Stimulated activated CD8-positive, alpha-beta memory T cell treated with anti-CD3 and anti-CD28 coated beads, Interleukin-4, amount 100 ng/mL, for 4 hours (primary cell): ENCODE results near the gene HNRNPA2B1.

Experiments used
- DNase-seq, 2 donors: peaks; one replicate each; pipeline ENCODE4 v3.0.0-alpha.2; 2020; ENCODE audit warnings: low read depth in 2 of 2, low spot score in 1 of 2

The HNRNPA2B1 gene

GRCh38 chr7:26200444-26201246 is at the start of gene HNRNPA2B1:
Gene HNRNPA2B1 (minus strand): TSS chr7:26200746. CDS start chr7:26200577, 169 bp downstream.
- DNase-seq = peak; percentile 95 to 98

GRCh38 chr7:26250239-26250638 is 49.7 kb upstream of the HNRNPA2B1 start:
- DNase-seq = no peak

DNA sequence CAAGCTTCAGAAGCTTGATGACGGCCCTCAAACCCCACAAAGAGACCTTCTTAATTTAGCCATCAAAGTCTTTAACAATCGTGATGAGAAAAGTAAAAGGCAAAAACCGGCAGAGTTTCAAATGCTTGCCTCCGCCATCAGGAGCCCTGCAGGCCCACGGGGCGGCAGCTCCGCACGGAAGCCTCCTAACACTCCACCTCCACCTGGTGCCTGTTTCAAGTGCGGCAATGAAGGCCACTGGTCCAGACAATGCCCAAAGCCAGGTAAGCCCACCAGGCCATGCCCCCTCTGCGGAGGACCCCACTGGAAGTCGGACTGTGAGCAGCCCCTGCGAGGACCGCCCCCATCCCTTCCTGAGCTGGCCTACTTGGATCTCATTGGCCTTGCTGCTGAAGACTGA is 44.6 kb upstream of the HNRNPA2B1 start:
- DNase-seq = no peak

GRCh38 chr7:26238032-26238431 is 37.5 kb upstream of the HNRNPA2B1 start:
- no peak for DNase-seq

- DNase-seq = no peak
Observed at GRCh38 chr7:26237035-26237807, 36.7 kb upstream of the HNRNPA2B1 start.

GRCh38 chr7:26233902-26234511 is 33.5 kb upstream of the HNRNPA2B1 start:
- DNase-seq = no peak

- no peak for DNase-seq
Observed at GRCh38 chr7:26227987-26228386, 27.4 kb upstream of the HNRNPA2B1 start.

- no peak for DNase-seq
Observed at GRCh38 chr7:26224359-26224758, 23.8 kb upstream of the HNRNPA2B1 start.

- DNase-seq = no peak
Observed at GRCh38 chr7:26216049-26216448, 15.5 kb upstream of the HNRNPA2B1 start.

- no peak for DNase-seq
Observed at GRCh38 chr7:26213807-26214515, 13.4 kb upstream of the HNRNPA2B1 start.

GRCh38 chr7:26212921-26213718 is 12.6 kb upstream of the HNRNPA2B1 start:
- no peak for DNase-seq

DNA sequence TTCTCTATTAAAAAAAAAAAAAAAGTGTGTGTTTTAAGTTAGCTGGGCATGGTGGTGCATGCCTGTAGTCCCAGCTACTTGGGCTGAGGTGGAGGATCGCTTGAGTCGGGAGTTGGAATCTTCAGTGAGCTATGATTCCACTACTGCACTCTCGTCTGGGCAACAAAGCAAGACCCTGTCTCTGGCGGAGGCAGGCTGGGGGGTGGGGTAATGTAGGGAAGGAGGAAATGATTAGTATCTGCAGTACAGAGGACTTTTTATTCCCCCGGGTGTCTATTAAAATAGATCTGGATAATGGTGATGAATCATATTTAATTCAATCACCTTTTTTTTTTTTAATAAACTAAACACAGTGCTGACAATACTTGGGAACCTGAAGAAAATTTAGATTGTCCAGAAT is 7.5 kb upstream of the HNRNPA2B1 start:
- DNase-seq = no peak

GRCh38 chr7:26203016-26203415 is 2.5 kb upstream of the HNRNPA2B1 start:
- DNase-seq = no peak

DNA sequence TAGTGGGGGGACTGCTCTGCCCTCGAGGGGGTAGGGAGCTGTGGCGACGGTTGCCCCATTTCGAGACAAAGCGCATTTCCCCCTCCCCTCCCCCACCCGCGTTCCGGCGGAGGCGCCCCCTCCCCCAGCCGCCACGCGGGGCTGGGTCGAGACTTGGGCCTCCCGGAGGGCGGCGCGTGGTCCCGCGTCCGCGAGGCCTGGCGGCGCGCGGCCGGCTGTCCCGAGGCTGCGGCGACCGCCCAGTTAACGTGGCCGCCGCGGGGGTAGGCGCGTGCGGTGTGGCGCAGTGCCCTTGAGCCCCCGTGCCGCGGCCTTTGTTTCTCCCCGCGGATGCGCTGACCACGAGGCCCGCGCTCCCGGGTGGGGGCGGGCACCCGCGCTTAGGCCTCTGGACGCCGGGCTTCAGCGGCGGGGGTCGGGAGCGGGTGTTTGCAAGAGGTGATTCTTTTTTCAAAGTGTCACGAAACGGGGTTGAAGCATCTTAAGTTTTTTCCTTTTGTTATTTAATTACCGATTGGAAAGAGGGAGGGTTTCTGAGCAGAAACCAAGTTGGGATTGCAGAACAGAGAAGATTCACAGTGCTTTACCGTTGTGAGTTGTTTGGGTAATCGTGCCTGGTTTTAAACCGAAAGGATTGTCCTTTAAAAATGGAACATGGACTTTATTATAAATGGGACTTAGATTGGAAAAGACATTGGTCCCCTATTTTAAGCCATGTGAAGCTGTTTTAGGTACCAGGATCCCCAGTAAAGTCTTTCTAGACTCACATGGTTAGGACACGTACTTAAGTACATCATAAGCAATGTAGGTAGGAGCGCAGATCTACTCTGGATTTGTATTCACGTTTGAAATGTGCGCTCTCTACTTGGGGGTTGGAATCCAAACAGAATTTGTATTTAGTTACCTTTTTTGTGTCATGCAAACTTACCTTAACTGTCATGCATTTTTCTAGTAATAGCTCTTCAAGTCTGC is 1.8 kb upstream of the HNRNPA2B1 start:
- DNase-seq = peak; percentile 20 to 37

DNA sequence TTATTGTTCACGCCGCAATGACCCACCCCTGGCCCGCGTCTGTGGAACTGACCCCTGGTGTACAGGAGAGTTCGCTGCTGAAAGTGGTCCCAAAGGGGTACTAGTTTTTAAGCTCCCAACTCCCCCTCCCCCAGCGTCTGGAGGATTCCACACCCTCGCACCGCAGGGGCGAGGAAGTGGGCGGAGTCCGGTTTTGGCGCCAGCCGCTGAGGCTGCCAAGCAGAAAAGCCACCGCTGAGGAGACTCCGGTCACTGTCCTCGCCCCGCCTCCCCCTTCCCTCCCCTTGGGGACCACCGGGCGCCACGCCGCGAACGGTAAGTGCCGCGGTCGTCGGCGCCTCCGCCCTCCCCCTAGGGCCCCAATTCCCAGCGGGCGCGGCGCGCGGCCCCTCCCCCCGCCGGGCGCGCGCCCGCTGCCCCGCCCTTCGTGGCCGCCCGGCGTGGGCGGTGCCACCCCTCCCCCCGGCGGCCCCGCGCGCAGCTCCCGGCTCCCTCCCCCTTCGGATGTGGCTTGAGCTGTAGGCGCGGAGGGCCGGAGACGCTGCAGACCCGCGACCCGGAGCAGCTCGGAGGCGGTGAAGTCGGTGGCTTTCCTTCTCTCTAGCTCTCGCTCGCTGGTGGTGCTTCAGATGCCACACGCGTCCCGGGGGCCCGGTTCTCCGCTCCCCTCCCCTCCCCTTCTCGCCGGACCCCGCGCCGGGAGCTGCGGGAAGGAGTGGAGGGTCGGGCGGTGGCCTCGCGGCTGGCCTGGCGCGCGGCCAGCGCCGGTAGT is 887 bp upstream of the HNRNPA2B1 start, which contains the start of gene CBX3:
Gene CBX3, plus strand, starts transcription at position 499 of the 772 bp plus-strand sequence. CDS start 1,254 bp downstream, outside the sequence.
- peak; percentile 74 to 80 for DNase-seq

DNA sequence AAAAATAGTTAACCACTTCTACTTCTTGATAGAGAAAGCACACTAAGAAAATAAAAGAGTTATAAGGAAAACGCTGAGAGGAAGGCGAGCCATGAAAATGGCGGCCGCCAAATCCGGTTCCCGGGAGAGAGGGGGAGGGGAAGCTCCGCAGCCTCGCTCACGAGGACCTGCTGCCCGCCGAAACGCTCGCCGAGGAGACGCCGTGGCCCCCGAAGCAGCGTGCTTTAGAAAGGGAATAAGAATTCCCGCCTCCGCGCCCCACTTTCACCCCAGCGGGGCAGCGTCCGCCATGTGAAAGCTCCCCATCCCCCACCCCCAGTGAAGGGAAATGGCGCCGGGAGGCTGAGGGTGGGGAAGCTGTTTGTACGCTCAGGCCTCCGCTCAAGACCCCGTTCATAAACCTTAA is 505 bp downstream of the HNRNPA2B1 start:
- peak; percentile 50 to 61 for DNase-seq

DNA sequence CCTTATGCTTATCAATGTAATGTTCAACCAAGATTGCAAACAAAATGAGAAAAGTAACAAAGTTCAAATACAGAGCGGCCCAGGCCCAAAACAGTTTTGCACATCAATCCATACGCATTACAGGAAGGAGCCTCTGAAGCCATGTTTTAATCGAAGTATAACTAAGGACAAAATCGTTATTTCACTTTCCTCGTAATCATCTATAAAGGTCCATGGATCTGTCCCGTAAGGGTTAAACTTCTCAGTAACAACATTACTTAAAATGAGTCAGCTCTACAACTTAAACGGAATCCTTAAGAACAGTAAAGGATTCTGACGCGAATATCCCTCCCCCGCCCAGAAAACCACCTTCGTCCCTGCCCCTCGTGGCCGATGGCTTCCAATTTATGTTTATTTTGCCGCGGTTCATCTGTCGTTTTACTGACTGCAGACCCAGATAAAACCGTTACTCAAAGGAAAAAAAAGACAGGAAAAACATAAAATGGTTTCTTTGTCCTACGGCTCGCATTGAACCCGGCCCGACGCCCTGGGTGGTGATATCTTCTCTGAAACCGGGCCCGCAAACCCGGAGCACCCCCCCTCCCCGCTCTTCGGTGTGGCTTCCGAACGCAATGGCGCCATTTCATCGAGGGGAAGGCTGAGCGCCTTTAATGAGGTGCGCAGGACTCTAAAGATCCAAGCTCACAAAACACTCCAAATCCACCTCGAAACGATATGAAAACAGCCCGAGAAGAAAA is 1.1 kb downstream of the HNRNPA2B1 start:
- DNase-seq = peak; percentile 33 to 48

- no peak for DNase-seq
Observed at GRCh38 chr7:26198781-26199169, 1.8 kb downstream of the HNRNPA2B1 start.
